Measurements from ENCODE around the gene SP100.
"Not testable (repeated sequence)": the region's sequence is repeated elsewhere in the genome, so short reads cannot be mapped to it uniquely, and the experiment has no call there.

The SP100 gene

DNA sequence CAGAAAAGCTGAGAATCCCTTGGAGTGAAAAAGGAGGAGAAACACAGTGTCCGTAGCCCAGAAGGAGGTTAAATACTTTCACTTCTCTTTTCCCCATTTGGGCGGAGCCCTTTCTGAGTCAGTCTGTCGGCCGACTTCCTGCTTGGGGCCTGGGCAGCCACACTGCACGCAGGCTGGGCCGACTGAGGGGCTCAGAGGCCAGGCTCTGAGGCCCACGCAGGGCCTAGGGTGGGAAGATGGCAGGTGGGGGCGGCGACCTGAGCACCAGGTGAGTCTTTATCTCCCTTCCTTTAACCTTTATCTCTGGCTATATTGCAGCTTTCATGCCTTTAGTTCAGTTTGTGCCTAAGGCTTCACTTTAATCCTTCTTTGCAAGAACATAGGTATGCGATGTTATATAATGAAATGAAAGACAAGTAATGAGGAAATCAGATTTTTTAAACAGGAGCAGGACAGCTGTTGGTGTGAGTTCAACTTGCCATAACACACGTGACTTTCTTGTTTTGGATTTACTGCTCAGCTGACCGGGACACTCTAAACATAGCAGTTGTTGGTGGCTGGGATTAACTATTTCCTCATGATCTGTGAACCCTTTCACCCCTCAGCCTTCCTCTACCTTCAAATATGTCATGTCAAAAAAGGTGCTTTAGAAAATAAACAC lies at the start of gene SP100:
TSS of gene SP100 (plus strand) at position 141 of the 661 bp plus-strand sequence. CDS start at position 237, 96 bp downstream.
- DNase-seq (ENCODE audit: low read depth in 2 of 2) = peak; percentile 76 to 77

DNA sequence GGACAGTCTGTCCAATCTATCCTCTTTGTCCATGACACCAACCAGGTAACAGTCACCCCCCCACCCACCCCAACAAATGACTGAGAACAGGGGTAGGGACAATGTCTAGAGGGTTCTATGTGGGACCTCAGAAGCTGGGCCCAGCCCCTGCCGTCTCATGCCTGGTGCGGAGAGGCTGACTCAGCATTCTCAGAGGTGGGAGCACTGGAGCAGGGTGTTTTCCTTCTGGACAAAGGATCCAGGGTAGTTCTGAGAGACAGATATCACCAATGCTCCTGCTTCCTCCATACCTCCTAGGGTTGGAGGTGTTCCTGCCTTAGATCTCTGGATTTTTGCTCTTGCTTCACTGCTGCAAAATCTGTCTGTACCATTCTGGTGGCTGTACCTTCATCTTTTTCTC lies 33.9 kb upstream of the SP100 start:
- DNase-seq (ENCODE audit: low read depth in 2 of 2) = no peak

DNA sequence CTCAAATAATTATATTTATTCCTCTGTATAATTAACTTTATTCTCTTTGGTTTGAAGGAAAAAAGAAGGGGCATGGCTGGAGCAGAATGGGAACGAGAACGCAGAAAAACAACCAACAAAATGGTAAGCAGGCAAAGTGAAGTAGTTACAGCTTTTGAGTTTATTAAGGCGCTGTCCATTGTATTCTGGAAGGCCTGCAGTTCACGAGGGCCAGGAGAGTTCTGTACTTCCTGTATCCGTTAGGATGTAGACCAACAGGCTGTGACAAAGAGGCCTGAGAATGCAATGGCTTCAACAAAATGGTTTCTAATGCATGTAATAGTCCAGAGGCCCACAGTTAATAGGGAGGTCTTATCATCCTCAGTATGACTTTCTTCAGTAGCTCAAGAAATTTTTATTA lies 32.5 kb upstream of the SP100 start:
- DNase-seq (ENCODE audit: low read depth in 2 of 2) = no peak

DNA sequence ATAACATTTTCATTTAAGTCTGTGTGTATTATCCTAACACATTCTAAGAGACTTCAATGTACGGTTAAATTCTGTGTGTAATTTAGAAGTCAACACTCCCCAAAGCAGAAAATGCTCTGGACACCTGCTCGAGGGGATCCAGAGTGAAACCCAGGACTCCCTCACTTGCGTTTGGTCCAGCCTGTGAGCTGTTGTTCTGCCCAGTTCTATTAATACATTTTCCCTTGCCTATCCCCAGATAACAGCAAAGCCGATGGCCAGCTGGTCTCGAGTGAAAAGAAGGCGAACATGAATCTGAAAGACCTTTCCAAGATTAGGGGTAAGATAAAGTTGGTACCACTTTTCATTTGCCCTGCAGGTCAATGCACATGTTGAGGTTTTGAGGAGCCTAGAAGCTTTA lies 31.0 kb upstream of the SP100 start:
- DNase-seq (ENCODE audit: low read depth in 2 of 2) = no peak

DNA sequence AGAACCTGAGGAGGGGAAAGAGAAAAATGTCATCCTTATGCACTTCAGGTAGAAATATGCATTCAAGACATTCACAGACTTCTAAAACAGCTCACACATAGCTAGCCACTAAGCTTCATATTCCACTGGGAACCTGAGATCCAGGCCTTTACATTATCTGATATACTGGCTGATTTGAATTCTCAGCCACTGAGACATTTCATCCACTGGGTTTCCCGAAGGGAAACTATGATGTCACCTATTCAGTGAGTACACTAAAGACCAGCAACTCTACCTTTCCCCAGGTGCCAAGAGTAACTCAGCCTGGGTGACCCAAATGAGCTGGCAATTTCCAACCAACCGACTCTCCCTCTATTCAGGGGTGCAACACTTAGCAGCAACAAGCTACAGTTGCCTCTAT lies 21.7 kb upstream of the SP100 start:
- no peak for DNase-seq (ENCODE audit: low read depth in 2 of 2)

DNA sequence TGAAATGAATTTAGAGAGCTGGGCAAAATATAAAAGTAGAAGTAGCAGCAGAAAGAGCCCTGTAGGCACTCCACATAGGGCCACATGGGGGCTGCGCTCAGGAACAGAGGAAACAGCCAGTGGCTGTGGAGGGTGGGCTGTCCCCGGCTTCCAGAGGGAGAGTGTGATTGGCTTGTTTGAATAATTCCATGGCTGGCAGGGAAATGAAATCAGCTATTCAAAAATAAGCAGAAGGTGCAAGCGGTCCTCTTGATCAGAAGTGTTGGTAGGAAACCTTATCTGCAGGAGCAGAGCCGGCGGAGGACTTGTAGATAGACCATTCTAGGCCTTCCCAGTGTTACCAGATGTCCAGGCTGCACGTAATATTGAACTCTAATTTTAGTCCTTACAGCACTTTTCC lies 17.3 kb upstream of the SP100 start:
- DNase-seq (ENCODE audit: low read depth in 2 of 2) = not testable (repeated sequence)

DNA sequence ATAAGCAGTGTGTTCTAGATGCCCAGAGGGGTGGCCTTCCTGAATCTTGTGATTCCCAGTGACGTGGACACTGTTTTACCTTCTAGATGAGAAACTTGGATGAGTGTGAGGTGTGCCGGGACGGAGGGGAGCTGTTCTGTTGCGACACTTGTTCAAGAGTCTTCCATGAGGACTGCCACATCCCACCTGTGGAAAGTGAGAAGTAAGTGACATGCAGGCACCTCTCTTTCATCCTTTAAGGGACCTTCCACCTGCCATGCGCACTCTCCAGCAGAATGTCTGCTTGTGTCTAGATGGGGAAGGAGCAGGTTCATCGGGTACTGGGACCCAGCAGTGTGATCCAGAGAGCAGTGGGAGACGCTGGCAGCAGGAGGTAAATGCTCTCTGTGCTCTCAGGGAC lies 16.0 kb upstream of the SP100 start:
- no peak for DNase-seq (ENCODE audit: low read depth in 2 of 2)

DNA sequence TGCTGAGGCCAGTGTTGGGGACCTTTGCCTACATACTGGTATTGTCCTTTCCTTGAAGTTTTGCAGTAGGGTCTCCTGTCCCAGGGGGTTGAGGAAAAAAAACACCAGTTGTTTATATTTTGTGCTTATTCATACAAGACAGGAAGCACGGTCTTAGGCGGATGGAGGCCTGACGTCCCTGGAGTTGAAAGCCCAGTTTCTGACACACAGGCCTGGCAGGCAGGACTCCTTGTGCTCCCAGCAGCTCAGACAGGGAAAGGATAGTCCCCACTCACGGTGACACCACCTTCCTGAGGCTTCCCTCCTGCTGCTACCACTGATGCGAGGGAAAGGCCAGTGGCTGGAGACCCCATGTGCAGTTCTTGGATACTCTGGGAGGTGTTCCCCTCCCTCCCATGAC lies 15.5 kb upstream of the SP100 start:
- no peak for DNase-seq (ENCODE audit: low read depth in 2 of 2)

DNA sequence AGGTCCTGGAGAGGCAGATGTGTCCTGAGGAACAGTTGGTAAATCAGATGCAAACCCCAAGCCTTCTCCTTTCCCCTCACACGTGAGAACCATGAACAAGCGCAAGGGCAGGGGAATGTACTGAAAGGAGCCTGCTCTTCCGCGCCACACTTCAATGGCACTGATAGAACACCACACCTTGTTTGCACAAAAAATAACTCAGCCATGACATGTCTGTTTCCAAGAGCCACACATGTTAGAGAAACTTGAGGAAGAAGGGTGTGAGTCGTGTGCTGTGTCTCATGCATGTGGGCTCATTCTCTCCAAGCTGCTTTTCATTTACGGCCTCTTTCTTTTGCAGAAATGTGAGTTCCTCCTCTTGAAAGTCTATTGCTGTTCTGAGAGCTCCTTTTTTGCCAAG lies 15.0 kb upstream of the SP100 start:
- DNase-seq (ENCODE audit: low read depth in 2 of 2) = not testable (repeated sequence)

DNA sequence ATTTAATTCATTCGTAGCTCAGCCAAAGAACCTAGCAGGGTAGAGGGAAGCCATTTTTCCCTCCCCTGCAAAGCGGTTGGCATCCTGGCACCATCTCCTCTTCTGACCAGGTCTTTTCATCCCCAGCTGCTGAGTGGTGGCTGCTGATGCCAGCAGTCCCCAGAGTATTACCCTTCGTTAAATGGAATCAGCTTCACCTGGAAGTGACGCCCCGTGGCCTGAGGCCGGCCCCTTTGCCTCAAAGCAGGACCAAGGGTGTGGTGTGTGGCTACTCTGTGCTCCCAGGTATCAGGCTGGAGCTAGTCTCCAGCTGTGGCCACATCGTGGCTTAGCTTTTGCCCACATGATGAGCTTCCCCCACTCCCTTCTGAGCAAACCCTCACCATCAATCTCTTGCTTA lies 12.3 kb upstream of the SP100 start:
- DNase-seq (ENCODE audit: low read depth in 2 of 2) = no peak

DNA sequence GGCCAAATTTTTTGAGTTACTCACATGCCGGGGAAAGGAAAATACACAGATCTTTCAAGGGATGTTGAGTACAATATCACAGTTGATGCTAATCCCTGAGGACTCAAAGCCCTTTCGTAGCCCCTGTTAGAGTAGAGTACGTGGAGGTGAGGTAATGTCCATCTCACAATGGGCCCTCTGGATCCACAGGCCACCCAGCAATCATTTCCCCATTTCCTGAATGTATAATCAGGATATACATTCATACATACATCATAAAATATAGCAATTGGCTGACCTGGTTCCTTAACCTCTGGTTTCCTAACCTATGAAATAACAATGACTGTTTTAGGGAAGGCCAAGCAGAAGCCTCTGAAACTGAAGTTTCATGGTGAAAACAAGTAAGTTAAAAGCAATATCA lies 10.2 kb upstream of the SP100 start:
- no peak for DNase-seq (ENCODE audit: low read depth in 2 of 2)

DNA sequence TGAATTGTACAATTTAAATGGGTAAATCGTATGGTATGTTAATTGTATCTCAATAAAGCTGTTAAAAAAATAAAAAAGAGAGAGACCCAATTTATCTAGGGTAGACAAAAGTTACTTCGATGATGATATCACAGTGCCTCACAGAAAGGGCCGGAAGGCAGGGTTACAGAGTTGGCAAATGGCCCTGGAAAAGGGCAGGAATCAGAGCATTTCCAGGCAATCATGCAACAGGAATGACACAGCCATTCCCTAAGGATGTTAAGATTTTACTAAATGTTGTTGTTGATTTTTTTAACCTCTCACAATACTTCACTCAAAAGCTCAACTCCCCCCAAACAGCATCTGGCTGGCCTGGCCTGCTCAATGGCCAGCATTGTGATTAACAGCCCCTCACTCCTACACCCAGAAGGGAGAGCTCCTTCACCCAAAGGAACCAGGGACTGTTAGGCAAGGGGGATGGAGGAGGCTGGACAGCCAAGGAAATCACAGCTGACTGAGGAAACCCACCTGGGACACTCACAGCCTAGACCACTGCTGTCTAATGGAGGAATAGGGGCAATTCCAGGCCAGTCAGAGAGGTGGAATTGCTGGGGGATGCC lies 7.7 kb upstream of the SP100 start:
- DNase-seq (ENCODE audit: low read depth in 2 of 2) = no peak

DNA sequence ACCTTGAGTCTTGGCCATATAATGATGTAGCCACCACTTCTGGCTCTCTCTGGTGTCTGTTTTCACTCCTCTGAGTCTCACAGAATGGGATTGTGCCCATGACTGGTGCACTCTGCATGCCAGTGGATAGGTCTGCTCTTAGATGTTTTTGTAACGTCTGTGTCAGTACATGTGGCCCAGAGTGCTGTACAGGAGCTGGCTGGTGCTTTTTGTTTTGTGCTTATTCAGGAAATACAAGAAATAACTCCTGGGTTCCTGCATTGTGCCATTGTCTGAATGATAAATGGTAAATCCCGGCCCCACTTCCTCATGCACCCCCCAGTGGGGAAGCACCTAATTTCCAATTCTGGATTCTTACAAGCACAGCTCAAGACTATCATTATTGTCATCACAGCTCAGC lies 6.7 kb upstream of the SP100 start:
- not testable (repeated sequence) for DNase-seq (ENCODE audit: low read depth in 2 of 2)

DNA sequence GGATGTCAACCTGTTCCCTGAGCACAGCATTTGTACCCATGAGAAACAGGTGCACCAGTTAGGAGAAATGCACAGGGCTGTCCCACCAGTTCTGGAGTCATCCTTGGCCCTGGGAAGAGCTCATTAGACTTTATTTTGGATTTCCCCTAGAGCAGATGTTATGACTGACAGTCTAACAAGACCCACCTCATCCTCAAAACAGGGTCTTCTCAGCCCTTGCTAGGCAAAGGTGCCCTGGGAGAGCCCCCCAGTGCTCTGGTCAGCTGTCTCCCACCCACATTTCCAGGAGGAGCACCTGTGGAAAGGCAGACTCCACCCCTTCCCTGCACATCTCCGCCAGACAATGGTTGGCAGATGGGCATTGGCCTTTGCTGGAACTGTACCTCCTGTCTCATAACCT lies 5.7 kb upstream of the SP100 start:
- no peak for DNase-seq (ENCODE audit: low read depth in 2 of 2)

DNA sequence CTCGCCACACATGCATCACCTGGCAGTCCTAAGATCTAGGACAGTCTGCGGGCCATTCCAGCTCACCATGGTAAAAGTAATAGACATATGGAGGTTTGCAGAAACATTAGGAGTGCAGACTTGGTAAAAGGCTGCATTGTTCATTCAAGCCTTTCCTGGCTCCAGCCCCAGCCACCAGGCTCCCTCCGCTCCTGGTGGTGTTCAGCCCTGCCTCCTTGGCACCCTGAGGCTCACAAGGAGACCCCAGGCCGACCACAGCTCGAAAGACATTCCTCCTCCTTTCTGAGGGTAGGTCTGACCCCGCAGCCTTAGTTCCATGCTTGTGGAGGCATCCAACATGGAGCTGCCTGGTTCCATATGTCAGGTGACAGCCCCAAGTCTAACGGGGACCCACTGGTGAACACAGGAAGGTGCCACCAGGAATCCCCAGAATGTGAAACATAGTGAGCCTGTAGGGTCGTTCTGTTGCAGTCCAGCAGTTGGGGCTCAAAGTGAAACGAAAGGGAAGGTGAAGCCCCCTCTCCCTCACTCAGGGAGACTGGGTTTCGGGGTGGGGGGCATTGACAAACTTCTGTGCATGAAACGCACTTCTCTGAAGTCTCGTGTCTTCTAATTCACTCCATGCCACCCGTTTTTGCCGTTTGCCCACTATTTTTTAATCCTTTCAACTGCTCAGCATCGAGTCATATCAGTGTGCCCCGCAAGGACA lies 5.0 kb upstream of the SP100 start:
- no peak for DNase-seq (ENCODE audit: low read depth in 2 of 2)

DNA sequence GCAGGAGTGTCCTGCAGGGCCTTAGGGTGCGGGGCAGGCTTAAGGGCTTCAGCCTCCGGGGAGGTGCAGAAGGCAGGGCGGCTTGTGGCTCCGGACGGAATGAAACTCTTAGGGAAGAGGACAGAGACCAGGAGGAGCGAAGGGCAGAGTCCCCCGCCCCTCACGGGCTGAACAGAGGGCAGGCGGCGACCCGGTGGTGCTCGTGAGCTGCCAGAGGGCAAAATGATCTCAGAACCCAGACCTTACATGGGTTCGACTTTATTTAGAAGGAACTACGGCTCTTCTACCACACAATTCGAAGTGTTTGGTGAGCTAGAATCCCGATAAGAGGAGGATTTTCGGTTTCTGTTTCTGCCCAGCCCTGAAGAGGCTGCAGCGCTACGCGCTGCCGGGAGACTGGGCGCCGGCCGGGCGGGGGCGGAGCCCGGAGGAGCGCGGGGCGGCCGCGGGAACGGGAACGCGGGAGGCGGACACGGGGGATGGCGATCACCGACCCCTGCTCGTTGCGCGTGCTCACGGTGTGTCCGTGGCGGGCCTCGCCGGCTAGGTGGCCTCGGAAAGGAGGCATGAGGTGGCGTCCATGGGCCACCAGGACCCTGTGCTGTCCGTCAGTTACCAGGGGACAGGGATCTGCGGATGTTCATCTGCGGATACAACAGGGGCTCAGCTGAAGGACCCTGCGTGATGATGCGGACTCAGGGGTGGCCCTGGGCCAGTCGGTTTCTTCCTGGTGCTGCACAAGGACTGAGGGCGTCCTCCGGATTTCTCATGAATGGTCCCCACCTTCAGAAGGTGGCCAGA lies 4.2 kb upstream of the SP100 start:
- peak; percentile 12 to 48 for DNase-seq (ENCODE audit: low read depth in 2 of 2)

DNA sequence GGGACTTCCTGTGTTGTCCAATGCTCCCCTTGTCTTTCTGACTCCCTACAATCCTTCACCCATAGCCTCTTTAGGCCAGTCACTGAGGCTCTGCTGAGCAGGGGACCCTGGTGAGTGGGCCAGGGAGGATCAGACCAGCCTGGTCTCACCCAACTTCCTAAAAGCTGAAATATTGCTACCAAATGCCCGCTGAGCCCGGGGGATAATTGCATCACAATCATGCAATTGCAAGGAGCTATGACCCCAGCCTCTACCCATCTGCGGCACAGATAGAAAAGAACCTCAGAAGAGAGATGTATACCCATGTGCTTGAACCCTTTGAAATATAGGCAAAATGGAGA lies 3.7 kb upstream of the SP100 start:
- no peak for DNase-seq (ENCODE audit: low read depth in 2 of 2)

DNA sequence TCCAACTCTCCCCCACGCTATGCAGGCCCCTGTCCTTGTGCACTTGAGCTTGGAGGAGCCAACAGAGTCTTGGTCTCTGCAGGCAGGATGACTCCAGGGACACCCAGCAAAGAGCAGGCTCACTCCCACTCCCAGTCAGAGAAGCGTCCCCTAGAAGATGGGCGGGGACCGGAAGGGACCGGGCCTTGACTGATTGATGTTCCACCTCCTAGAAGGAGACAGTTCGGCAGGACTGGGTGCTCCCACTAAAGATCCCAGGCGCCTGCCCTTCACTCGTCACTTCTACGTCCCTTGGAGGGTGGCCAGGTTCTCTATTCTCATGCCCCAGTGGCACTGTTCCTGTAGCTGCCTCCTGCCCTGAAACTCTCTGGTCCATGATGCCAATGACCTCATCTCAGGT lies 3.2 kb upstream of the SP100 start:
- no peak for DNase-seq (ENCODE audit: low read depth in 2 of 2)

DNA sequence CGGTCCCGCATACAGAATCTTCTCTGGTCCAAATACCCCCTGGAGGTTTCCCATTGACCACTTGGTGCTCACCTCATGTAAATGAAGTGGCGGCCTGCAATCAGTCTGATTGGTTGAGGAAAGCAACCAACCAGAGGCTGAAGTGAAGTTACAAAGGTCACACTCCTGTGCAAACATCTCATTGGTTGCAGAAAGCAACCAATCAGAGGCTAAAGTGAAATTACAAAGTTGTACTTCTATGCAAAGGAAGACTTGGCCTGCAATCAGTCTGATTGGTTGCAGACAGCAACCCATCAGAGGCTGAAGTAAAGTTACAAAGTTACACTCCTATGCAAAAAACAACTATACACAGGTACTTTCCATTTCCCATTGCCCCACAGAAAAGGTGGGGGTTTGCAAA lies 2.5 kb upstream of the SP100 start:
- no peak for DNase-seq (ENCODE audit: low read depth in 2 of 2)

DNA sequence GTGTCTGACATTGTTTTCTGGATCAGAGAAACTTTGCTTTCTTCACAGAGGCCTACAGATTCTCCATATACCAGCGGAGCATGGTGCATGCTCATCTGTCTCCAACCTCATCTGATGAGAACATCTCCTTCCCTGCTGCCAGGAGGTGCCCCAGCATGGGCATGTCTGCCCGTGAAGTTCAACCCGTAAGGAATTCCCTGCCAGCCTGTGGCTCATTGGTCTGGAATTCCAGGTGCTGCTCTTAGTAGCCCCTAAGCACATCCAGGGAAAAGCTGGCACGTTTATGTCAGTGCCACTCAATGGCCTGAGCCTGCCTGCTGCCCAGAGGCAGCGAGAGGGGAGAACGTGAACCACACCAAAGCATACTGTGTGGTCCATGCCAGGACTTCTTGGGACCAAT lies 1.7 kb upstream of the SP100 start:
- DNase-seq (ENCODE audit: low read depth in 2 of 2) = no peak

DNA sequence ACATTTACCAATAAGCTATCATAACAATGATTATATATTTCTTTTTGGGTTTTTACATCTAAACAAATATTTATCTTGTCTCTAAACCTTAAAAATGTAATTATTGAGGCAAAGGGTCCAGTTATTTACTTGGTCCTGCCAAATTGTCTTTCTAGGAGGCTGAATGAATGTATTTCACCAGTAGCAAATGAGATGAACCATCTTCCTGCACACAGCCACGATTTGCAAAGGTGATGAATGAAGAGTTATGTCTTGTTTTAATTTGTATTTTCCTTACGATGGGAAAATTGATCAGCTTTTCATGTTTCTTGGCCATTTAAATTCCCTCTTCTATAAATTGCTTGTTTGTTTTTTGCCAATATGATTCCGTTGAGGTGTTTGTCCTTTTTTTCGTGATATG lies 1.4 kb downstream of the SP100 start:
- no peak for DNase-seq (ENCODE audit: low read depth in 2 of 2)

DNA sequence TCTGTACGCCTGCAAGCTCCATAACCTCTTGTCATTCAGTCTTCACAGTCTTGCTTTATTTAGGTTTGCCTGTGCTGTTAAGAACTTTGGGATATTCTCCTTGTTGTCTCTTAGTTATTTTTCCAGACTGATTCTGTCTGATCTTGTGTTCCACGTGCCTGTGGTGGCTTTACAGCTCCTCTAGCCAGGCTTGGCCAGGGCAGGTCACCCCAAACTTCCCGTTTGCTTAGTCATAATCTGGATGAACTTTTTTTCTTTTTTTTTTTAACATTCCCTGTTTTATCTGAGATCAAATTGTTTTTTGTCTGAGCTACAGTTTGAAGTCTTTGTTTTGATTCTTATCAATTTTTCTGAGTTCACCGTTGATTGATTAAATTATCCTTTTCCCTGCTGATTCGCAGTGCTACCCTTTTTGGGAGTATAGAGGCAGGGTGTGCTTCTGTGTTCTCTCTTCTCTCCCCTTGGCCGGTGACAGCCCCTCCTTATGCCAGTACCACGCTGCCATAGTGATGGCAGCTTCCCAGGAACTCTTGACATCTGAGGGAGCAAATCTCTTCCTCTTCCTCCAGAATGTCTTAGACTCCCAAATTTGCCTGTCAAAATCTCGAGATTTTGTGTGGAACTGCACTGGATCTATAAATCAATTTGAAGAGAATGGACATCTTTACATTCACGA lies 2.5 kb downstream of the SP100 start:
- DNase-seq (ENCODE audit: low read depth in 2 of 2) = no peak
